Muscle of arm (tissue), 12 donors: ENCODE data around the gene USH1G. TPM values are rescaled to one million over a fixed set of nuclear protein-coding genes. Genes with fewer than 3 reads are reported as not detected.
"Not testable (repeated sequence)": the region's sequence is repeated elsewhere in the genome, so short reads cannot be mapped to it uniquely, and the experiment has no call there.

Experiments
- DNase-seq: peaks from one replicate; pipeline ENCODE4 v3.0.0-alpha.2; 2013
- polyA plus RNA-seq, 12 donors: library from polyadenylated mRNA; unstranded; fragments of 120-200 nt; gene quantifications; one replicate each; pipeline ENCODE4 v1.2.1, GENCODE V29; 2013; ENCODE audit not compliant: insufficient read length in 12 of 12

The USH1G gene
- polyA plus RNA-seq, 12 donors = 0.04 to 2.3 (median 0.54) TPM; not detected in 8

DNA sequence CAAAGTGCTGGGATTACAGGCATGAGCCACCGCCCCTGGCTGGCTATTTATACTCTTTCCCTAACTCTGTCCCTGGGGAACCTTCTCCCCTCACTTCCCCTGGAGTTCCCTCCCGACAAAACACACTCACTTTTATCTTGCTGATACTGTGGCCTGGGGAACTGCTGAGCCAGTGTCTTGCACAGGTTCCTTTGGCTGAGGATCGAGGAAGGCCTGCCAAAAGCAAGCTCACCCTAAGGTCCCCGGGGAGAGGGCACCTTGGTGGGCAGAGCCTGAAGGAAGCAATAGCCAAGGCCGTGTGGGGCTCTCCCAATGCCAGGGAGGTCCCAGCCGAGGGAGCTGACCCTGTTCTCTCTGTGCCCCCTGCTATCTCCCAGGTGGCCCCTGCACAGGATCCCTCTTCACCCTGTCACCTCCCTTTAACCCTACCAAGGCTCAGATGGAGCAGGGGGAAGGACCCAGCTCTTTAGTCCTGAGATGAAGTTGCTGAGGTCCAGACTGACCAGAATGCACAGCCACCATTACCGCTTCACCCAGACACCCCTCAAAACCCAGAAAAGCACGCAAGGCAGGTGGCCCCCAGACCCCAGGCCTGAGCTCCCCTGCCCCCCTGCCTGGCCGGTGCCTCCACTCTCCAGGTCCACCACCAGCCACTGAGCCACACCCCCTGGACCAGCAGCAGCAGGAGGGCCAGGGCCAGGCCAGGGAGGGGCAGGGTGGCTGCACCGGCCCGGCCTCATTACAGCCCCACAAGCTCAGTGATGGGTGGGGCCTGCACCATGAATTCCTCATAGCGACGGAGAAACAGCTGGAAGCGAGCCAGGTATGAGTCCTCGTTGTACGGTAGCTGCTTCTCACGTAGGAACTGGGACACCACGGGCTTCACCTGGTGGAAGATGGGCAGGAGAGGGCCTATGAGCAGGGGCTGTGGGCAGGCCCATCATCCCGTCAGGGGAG lies 45.2 kb downstream of the USH1G start:
- no peak for DNase-seq

DNA sequence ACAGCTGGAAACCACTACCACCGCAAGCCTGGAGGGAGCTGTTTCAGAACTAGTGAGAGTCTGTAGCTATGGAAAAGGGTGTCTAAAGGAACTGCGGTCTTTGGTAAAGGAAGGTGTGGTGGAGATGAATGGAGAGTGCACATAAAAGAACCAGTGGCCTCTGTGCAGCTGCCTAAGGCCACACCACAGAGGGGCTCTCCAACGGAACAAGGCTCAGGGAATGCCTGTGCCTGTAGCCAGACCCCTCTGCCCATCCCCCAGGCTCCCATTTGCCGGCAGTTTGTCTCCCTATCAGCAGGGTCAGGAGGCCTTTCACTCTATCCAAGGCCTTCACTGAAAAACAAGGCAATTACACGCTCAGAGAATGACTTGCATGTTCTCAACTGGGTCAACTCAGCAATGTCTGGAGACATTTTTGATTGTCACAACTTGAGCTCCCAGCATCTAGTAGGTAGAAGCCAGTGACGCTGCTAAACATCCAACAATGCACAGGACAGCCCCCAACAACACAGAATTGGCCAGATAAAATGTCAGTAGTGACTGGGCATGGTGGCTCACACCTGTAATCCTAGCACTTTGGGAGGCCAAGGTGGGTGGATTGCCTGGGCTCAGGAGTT lies 47.0 kb downstream of the USH1G start:
- no peak for DNase-seq

DNA sequence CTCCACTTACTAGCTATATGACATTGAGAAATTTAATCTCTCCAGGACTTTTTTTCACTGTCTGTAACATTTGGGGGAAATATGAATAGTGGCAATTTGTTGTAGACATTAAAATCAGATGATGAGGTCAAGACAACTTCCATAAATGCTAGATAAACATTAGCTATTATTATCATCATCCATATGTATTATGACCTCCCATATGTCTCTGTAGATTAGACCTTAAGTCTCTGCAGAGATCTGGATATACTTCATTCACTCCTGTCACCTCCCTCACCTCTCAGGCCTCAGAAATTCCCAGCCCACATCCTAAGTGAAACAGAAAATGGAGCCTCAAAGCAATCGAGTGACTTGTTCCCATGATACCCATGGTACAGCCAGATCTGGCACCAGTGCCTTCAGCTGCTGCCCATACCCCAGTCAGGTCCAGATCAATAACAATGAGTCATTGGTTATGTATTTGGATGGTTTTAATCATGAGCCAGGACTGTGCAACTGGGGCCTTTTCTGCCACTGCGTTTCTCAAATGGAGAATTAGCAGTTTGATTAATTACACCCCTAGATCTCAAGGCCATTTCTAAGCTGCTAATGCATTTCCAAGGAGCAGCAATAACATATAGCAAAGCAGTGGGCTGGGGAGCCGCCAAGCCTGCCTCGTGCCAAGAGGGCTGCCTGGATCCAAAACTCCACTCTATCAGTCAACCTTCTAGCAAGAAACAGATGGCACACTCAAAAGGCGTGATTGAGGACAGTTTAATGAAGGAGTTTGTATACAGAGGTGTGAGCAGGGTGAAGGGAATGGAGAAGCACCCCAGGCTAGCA lies 47.7 kb downstream of the USH1G start:
- no peak for DNase-seq

DNA sequence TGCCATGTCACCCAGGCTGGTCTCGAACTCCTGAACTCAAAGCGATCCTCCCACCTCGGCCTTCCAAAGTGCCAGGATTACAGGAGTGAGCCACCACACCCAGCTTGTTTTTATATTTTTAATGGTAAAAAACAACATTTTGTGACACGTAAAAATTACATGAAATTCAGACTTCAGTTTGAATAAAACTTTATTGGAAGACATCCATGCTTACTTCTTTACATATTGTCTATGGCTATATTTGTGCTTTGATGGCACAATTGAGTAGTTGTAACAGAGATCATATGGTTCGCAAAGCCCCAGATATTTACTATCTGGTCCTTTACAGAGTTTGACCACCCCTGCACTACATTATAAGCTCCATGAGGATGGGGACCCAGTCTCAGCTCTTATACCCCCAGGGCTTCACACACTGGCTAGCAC lies 48.4 kb downstream of the USH1G start:
- DNase-seq = no peak

DNA sequence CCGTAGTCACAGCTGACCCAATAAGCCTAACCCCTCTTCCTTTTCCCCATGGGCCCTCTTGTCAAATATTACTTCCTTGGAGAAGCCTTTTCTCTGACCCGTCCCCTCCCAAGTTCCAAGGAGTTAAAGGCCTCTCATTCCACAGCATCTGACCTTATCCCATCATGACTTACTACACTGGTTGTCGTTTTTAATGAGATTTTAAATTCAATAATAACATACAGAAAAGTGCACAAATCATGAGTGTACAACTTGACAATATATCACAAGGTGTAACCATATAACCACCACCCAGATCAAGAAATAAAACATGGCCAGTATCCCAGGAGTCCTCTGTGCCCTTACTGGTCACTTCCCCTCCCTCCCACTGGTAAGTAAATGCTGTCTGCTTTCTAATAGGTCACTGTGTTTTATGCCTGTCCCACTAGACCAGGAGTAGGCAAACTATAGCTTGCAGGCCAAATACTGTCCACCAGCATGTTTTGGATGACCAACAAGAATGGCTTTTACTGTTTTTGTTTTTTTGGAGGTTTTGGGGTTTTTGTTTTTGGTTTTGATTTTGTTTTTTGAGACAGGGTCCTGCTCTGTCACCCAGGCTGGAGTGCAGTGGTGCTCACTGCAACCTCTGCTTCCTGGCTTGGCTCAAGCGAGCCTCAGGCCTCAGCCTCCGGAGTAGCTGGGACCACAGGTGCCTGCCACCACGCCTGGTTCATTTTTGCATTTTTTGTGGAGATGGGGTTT lies 49.0 kb downstream of the USH1G start:
- no peak for DNase-seq

DNA sequence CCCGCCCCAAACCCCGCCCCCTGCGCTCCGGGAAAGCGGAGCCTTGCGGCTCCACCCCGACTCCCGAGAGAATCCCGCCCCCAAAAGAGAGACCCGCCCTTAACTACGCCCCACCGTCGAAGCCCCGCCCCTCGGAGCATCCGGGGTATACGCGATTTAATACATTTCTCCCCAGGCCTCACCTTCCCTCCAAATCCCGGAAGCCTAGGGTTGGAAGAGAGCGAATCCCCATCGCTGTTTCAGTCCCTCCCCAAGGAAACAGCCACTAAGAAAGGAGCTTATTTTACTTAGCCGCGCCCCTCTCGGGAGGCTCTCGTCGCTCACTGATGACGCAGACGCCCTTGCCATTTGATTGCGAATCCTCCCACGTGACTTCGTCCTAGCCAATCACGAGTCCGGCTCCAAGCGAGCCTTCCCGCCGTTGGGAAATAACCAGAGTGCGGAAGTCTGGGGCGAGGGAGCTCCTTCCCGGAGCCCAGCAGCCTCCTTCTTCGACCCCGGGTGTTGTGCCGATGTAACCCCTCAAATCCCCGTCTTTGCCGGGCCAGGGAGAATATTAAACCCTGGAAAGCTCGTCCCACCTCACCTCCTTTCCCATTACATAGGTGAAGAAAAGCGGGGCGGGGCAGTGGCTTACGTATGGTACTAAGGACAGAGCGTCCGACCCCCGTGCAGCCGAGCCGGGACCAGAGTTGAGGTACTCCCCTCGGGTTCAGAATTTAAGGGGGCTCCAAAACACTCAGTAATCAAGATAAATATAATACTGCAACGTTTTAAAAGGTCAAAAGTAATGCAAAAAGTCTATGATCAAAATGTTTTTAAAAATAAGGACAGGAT lies 49.8 kb downstream of the USH1G start:
- peak; percentile 100 for DNase-seq

DNA sequence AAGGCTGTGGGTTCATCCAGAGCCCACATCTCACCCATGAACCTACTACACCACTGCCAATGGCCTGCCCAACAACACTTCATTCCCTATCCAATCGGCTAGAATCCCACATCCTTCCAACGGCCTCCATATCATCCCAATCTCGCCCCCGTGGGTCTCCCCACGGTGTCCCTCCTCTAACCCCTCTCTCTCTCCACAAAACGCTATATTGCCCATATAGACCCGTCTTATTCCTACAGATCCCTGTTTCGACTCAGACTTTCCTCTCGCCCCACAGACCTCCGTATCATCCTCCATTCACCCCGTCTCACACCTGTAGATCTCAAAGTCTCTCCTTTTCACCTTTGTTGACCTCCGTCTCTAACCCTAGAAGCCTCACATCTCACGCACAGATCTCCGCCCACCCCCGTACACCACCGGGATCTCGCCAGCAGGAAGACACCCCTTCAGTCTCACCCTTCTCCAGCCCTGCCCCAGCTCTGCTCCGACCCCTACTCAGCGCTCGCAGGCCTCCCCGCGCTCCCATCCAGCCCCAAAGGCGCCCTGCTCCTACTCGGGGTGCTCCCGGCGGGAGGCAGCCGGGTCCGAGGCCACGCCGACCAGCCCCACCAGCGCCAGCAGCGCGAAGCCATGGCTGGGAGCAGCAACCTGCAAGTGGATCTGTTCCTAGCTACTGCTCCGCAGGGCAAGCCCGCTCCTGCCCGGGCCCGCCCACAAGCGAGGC lies 50.6 kb downstream of the USH1G start, which contains the start of gene FDXR:
FDXR (minus strand) TSS at position 682 of the 724 bp plus-strand sequence; CDS start at position 632, 50 bp downstream.
- no peak for DNase-seq

DNA sequence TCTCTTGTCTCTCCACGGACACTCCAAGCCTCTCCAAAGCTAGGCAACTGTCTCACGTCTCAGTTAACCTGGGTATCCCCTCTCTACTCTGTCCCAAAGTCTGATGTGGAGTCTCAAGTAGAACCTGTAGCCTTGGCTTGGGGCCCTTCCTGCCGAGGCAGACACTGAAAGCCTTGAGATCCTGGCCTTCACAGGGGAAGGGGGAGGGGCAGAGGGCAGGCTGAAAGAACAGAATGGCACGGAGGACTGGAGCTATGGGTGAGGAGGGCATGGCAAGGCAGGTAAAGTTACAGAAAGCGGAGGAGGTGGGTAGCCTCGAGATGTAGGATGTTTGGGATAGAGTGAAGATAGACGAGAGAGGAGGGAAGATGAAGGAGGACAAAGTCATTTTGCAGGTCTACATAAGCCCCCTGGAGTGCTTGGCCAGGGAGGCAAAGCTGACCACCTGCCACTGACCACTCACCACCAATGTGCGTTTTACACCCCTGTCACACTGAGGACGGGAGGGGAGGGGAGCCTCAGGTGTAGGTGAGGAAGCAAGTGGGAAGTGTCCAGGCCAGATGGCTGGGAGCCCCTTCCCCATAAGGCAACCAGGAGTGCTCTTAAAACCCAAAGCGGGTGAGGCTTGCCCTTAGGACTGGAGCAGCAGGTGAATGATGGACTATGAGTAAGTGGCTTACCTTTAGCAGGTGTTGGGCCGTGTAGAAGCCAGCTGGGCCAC lies 51.5 kb downstream of the USH1G start:
- DNase-seq = no peak

DNA sequence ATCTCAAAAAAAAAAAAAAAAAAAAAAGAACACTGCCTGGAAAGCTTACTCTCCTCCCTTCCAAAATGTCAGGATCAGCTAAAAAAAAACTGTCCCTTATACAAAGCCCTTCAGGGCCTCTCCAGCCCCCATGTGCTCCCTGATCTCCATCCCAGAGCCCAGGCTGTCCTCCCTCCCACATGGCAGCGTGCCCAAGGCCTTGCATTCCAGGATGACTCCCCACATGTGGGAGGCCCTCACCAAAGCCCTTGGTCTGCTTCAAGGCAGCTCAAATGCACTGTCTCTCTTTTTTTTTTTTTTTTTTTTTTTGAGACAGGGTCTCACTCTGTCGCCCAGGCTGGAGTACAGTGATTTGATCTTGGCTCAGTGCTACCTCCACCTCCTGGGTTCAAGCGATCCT lies 52.5 kb downstream of the USH1G start:
- no peak for DNase-seq

DNA sequence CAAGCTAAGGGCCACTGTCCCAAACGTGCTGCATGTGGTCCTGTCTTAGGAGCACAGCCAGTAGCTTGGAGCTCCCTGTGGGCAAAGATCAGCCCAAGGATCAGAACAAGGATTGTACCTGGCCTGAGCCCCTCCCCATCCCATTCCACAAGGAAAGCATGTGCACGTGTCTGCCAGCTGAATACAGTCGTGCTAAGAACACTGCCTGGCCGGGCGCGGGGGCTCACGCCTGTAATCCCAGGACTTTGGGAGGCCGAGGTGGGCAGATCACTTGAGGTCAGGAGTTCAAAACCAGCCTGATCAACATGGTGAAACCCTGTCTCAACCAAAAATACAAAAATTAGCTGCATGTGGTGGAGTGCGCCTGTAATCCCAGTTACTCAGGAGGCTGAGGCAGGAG lies 53.0 kb downstream of the USH1G start:
- DNase-seq = not testable (repeated sequence)

DNA sequence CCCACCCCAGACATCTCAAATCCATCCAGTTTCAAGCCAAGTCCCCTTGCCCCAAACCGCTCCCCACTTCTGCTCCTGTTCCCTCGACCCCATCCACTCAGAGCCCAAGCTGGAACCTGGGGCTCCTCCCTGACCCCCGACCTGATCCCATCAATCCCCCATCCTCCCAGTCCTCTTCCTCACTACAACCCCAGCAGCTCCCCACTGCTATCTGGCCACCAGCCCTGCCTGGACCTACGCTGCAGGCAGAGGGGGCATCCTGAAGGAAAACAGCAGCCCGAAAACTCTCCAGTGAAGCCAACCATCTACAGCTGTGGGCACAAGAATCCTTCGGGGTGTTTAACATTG lies 54.2 kb downstream of the USH1G start:
- no peak for DNase-seq

DNA sequence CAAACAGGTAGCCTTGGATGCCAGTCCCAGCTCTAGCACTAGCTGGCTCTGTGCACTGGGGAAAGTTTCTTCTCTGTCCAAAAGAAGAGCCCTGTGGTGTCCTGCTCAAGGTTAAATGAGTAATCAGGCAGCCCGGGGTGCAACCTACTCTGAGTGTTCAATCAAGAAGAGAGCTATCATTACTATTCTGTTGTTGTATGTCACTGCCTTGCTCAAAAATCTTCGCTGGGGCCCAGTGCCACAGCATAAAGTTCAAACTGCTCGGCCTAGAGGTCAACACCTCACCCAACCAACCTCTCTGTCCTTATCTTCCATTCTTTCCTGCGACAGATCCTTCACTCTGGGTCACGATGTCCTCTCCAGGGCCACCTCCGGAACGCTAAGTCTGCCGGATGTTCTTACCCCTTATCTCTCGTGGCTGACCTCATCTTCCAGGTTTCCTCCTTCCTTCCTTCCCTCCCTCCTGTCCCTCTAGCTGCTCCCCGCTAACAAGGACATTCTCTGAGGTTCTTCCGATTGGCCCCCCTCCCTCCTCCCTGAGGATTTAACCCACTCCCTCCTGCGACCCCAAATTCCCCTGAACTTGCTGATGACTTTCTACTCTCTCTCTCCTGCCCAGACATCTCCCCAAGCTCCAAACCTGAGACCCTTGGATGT lies 54.7 kb downstream of the USH1G start:
- DNase-seq = no peak

DNA sequence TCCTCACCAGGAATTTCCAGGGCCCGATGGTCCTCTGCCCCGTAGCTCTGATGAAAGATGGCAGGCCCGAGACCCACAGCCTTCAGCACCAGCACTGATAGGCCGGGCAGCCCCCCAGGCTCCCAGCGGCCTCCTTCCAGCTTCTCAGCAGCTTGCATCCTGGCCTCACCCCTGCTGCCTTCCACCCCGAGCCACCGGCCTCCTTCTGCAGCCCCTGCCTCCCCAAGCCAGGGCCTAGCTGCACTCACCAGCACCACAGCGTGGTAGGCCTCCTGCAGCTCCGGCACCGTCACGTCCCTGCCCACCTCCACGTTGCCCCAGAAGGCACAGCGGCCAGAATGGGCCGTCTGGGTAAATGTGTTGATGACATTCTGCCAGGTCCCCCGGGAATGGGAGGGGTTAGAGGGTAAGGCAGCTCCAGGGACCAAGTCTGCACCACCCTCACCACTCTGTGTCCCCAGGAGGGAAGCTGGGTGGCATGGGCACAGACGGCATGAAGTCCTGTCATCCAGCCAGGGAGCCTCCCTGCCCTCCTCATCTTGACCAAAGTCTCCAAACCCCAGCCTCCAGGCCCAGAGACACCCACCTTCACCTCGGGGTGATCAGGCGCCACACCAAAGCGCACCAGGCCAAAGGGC lies 56.7 kb downstream of the USH1G start:
- DNase-seq = no peak

Other genes with a start within 250 kb of the USH1G start
- under 1 TPM in 8 of 12 donors, not detected in 4; 0.14 to 0.90 (median 0.24) TPM for gene CD300LF, start 210.3 kb downstream of the USH1G start, polyA plus RNA-seq
- 1 to 10 TPM in 8 of 12 donors, under 1 TPM in 3, not detected in 1; 0.63 to 5.0 (median 1.3) TPM for gene RAB37, start 186.0 kb downstream of the USH1G start, polyA plus RNA-seq
- gene NHERF1, start 174.6 kb downstream of the USH1G start, polyA plus RNA-seq = 10 to 100 TPM in 2 of 12 donors, 1 to 10 TPM in 9, not detected in 1; 5.0 to 63.4 (median 6.7) TPM
- gene NAT9, start 146.9 kb downstream of the USH1G start, polyA plus RNA-seq = 10 to 100 TPM in 11 of 12 donors, not detected in 1; 26.8 to 42.5 (median 33.6) TPM
- 1 to 10 TPM in 1 of 12 donors, under 1 TPM in 9, not detected in 2; 0.48 to 1.1 (median 0.87) TPM for gene GRIN2C, start 63.4 kb downstream of the USH1G start, polyA plus RNA-seq
- 1 to 10 TPM in 10 of 12 donors, not detected in 2; 1.8 to 6.1 (median 2.6) TPM for gene FDXR, start 50.3 kb downstream of the USH1G start, polyA plus RNA-seq
- 1 to 10 TPM in 2 of 12 donors, under 1 TPM in 3, not detected in 7; 0.07 to 2.7 (median 0.37) TPM for gene FADS6, start 29.6 kb downstream of the USH1G start, polyA plus RNA-seq
- under 1 TPM in 1 of 12 donors, not detected in 11; 0.15 TPM for gene OTOP2, start 1.0 kb upstream of the USH1G start, polyA plus RNA-seq
- gene OTOP3, start 12.6 kb upstream of the USH1G start, polyA plus RNA-seq = not detected
- gene HID1, start 49.5 kb upstream of the USH1G start, polyA plus RNA-seq = 10 to 100 TPM in 3 of 12 donors, 1 to 10 TPM in 8, not detected in 1; 4.1 to 16.4 (median 7.0) TPM
- gene CDR2L, start 64.4 kb upstream of the USH1G start, polyA plus RNA-seq = 10 to 100 TPM in 2 of 12 donors, 1 to 10 TPM in 9, not detected in 1; 4.5 to 12.6 (median 7.0) TPM
- gene MRPL58, start 89.4 kb upstream of the USH1G start, polyA plus RNA-seq = 10 to 100 TPM in 11 of 12 donors, not detected in 1; 13.8 to 23.6 (median 22.2) TPM
- gene ATP5PD, start 123.7 kb upstream of the USH1G start, polyA plus RNA-seq = 100 to 1,000 TPM in 11 of 12 donors, not detected in 1; 181 to 277 (median 254) TPM
- 10 to 100 TPM in 11 of 12 donors, not detected in 1; 10.5 to 23.8 (median 22.4) TPM for gene KCTD2, start 124.0 kb upstream of the USH1G start, polyA plus RNA-seq
- gene SLC16A5, start 164.7 kb upstream of the USH1G start, polyA plus RNA-seq = 10 to 100 TPM in 2 of 12 donors, 1 to 10 TPM in 8, not detected in 2; 5.3 to 17.4 (median 8.1) TPM
- 1 to 10 TPM in 11 of 12 donors, not detected in 1; 5.0 to 8.4 (median 6.7) TPM for gene ARMC7, start 186.7 kb upstream of the USH1G start, polyA plus RNA-seq
- gene NT5C, start 208.5 kb upstream of the USH1G start, polyA plus RNA-seq = 10 to 100 TPM in 11 of 12 donors, not detected in 1; 27.9 to 72.5 (median 37.0) TPM
- 100 to 1,000 TPM in 11 of 12 donors, not detected in 1; 156 to 369 (median 296) TPM for gene JPT1, start 231.3 kb upstream of the USH1G start, polyA plus RNA-seq